HEK293 (cell line): ENCODE measurements around the gene HSD17B3.

Experiments used
- CTCF ChIA-PET: fragments of 350-600 bp; formaldehyde crosslinking; extraction: SDS; loops from one replicate; lab custom pipeline; 2021; ENCODE audit warnings: antibody characterized with exemption; lab: Yijun Ruan, JAX
- POLR2A ChIA-PET: fragments of 300-600 bp; formaldehyde crosslinking; extraction: SDS; loops from one replicate; lab custom pipeline; 2020; ENCODE audit warnings: antibody characterized with exemption, inconsistent platforms; lab: Yijun Ruan, JAX
- H3K27ac ChIP-seq: fragments of 200-500 bp; sonication (Bioruptor generic); 2 replicates; pipeline ENCODE4 v1.5.1; 2014; ENCODE audit warnings: low read depth, low read length, control low read depth, inconsistent platforms; ENCODE audit errors: extremely low read depth
- H3K36me3 ChIP-seq, 2 experiments: fragments of 200-500 bp in 1 of 2; sonication (Bioruptor generic) in 1 of 2; 1 replicate in 1 of 2; 2 replicates in 1 of 2; pipeline ENCODE4 v1.5.1; 2014 to 2017; ENCODE audit warnings: inconsistent platforms in 2 of 2, low read length in 2 of 2; ENCODE audit not compliant: control insufficient read depth in 2 of 2, insufficient read depth in 1 of 2
- H3K4me1 ChIP-seq: fragments of 200-500 bp; sonication (Bioruptor generic); 2 replicates; pipeline ENCODE4 v1.5.1; 2014; ENCODE audit warnings: mild to moderate bottlenecking, low read length, inconsistent platforms; ENCODE audit not compliant: control insufficient read depth, insufficient read depth
- H3K4me3 ChIP-seq: 2 replicates; pipeline ENCODE4 v1.5.1; 2011; ENCODE audit warnings: low read depth, mild to moderate bottlenecking, control low read depth, low read length, moderate library complexity
- H3K9me3 ChIP-seq: fragments of 200-500 bp; sonication (Bioruptor generic); 2 replicates; pipeline ENCODE4 v1.5.1; 2014; ENCODE audit warnings: low read depth, low read length, inconsistent platforms; ENCODE audit not compliant: control insufficient read depth, insufficient read depth
- KLF16 ChIP-seq: fragments of 450-650 bp; formaldehyde crosslinking; IDR thresholded peaks from 2 replicates; pipeline ENCODE4 v1.5.1; 2017; ENCODE audit warnings: missing biosample characterization, missing genetic modification characterization
- KLF17 ChIP-seq: fragments of 450-650 bp; formaldehyde crosslinking; IDR thresholded peaks from 2 replicates; pipeline ENCODE4 v1.5.1; 2016; ENCODE audit warnings: missing biosample characterization, missing genetic modification characterization
- PRDM1 ChIP-seq: fragments of 450-650 bp; formaldehyde crosslinking; IDR thresholded peaks from 2 replicates; pipeline ENCODE4; 2016; ENCODE audit warnings: missing biosample characterization, missing genetic modification characterization
- TCF7L2 ChIP-seq: IDR thresholded peaks from 2 replicates; pipeline ENCODE4 v1.6.1; 2011; ENCODE audit warnings: low read depth, mild to moderate bottlenecking, inconsistent platforms, low read length, moderate library complexity, borderline replicate concordance
- ZBTB6 ChIP-seq: fragments of 450-650 bp; formaldehyde crosslinking; IDR thresholded peaks from 2 replicates; pipeline ENCODE4 v1.5.1; 2017; ENCODE audit warnings: missing biosample characterization, missing genetic modification characterization
- ZBTB7A ChIP-seq: fragments of 450-650 bp; formaldehyde crosslinking; IDR thresholded peaks from 2 replicates; pipeline ENCODE4 v1.5.1; 2016; ENCODE audit warnings: low read depth, missing biosample characterization, missing genetic modification characterization
- ZNF132 ChIP-seq: fragments of 450-650 bp; formaldehyde crosslinking; IDR thresholded peaks from 2 replicates; pipeline ENCODE4 v1.5.1; 2017; ENCODE audit warnings: missing biosample characterization, missing genetic modification characterization, borderline replicate concordance
- ZNF18 ChIP-seq: fragments of 450-650 bp; formaldehyde crosslinking; IDR thresholded peaks from 2 replicates; pipeline ENCODE4 v1.5.1; 2016; ENCODE audit warnings: missing biosample characterization, missing genetic modification characterization
- ZNF23 ChIP-seq: fragments of 450-650 bp; formaldehyde crosslinking; IDR thresholded peaks from 2 replicates; pipeline ENCODE4 v1.5.1; 2016; ENCODE audit warnings: missing biosample characterization, missing genetic modification characterization, borderline replicate concordance
- ZNF324 ChIP-seq: fragments of 450-650 bp; formaldehyde crosslinking; IDR thresholded peaks from 2 replicates; pipeline ENCODE4 v1.5.1; 2016; ENCODE audit warnings: missing biosample characterization, missing genetic modification characterization
- ZNF610 ChIP-seq: fragments of 450-650 bp; formaldehyde crosslinking; IDR thresholded peaks from 2 replicates; pipeline ENCODE4 v1.5.1; 2016; ENCODE audit warnings: missing biosample characterization, missing genetic modification characterization, borderline replicate concordance
- ZNF658 ChIP-seq: fragments of 450-650 bp; formaldehyde crosslinking; IDR thresholded peaks from 2 replicates; pipeline ENCODE4; 2016; ENCODE audit warnings: missing biosample characterization, missing genetic modification characterization
- ZNF707 ChIP-seq: fragments of 450-650 bp; formaldehyde crosslinking; IDR thresholded peaks from 2 replicates; pipeline ENCODE4 v1.5.1; 2016; ENCODE audit warnings: missing biosample characterization, missing genetic modification characterization
- ZNF830 ChIP-seq: fragments of 450-650 bp; IDR thresholded peaks from 2 replicates; pipeline ENCODE4 v1.5.0; 2018; ENCODE audit warnings: missing biosample characterization, missing genetic modification characterization, low read depth, mild to moderate bottlenecking, moderate library complexity
- ZXDB ChIP-seq: fragments of 450-650 bp; formaldehyde crosslinking; IDR thresholded peaks from 2 replicates; pipeline ENCODE4 v1.5.1; 2016; ENCODE audit warnings: missing biosample characterization, missing genetic modification characterization
- TF ChIP-seq, protein P1 (sequence below): fragments of 450-650 bp; formaldehyde crosslinking; IDR thresholded peaks from 2 replicates; pipeline ENCODE4 v1.5.1; 2016; ENCODE audit warnings: missing biosample characterization, missing genetic modification characterization, borderline replicate concordance
- TF ChIP-seq, protein P2 (sequence below): fragments of 450-650 bp; formaldehyde crosslinking; IDR thresholded peaks from 2 replicates; pipeline ENCODE4 v1.5.1; 2016; ENCODE audit warnings: missing biosample characterization, missing genetic modification characterization
- TF ChIP-seq, protein P3 (sequence below): fragments of 450-650 bp; IDR thresholded peaks from 2 replicates; pipeline ENCODE4 v1.5.1; 2018; ENCODE audit warnings: missing biosample characterization, mild to moderate bottlenecking, missing genetic modification characterization
- TF ChIP-seq, protein P4 (sequence below): fragments of 450-650 bp; formaldehyde crosslinking; conservative IDR thresholded peaks from 2 replicates; pipeline ENCODE4 v1.5.1; 2016; ENCODE audit warnings: low read depth, missing biosample characterization, missing genetic modification characterization

The HSD17B3 gene

GRCh38 chr9:96348261-96348660 lies 46.3 kb upstream of the HSD17B3 start:
- no peak overlapping the region for H3K27ac ChIP-seq
- peaks cover 0 to 6% of the 10 kb centered on the region in 2 experiments; a peak in 1 of 3 replicates for H3K36me3 ChIP-seq
- no peaks in the 10 kb centered on the region for H3K9me3 ChIP-seq
- POLR2A ChIA-PET: no interaction called here
- TF ChIP-seq ZXDB (tag by site-specific recombination) (no peak), ZNF830 (tag by site-specific recombination) (no peak), ZNF707 (tag by site-specific recombination) (no peak), ZNF658 (tag by site-specific recombination) (no peak), ZNF132 (tag by site-specific recombination) (no peak), ZBTB7A (tag by site-specific recombination) (no peak), PRDM1 (tag by site-specific recombination) (no peak), KLF16 (tag by site-specific recombination) (no peak), ZNF610 (tag by site-specific recombination) (no peak), ZBTB6 (no peak), KLF17 (tag by site-specific recombination) (no peak), ZNF23 (tag by site-specific recombination) (no peak), ZNF18 (tag by site-specific recombination) (no peak), TCF7L2 (no peak), ZNF324 (tag by site-specific recombination) (no peak)
- TF ChIP-seq, protein P1, sequence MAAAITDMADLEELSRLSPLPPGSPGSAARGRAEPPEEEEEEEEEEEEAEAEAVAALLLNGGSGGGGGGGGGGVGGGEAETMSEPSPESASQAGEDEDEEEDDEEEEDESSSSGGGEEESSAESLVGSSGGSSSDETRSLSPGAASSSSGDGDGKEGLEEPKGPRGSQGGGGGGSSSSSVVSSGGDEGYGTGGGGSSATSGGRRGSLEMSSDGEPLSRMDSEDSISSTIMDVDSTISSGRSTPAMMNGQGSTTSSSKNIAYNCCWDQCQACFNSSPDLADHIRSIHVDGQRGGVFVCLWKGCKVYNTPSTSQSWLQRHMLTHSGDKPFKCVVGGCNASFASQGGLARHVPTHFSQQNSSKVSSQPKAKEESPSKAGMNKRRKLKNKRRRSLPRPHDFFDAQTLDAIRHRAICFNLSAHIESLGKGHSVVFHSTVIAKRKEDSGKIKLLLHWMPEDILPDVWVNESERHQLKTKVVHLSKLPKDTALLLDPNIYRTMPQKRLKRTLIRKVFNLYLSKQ (tag by site-specific recombination): no peak
- TF ChIP-seq, protein P2, sequence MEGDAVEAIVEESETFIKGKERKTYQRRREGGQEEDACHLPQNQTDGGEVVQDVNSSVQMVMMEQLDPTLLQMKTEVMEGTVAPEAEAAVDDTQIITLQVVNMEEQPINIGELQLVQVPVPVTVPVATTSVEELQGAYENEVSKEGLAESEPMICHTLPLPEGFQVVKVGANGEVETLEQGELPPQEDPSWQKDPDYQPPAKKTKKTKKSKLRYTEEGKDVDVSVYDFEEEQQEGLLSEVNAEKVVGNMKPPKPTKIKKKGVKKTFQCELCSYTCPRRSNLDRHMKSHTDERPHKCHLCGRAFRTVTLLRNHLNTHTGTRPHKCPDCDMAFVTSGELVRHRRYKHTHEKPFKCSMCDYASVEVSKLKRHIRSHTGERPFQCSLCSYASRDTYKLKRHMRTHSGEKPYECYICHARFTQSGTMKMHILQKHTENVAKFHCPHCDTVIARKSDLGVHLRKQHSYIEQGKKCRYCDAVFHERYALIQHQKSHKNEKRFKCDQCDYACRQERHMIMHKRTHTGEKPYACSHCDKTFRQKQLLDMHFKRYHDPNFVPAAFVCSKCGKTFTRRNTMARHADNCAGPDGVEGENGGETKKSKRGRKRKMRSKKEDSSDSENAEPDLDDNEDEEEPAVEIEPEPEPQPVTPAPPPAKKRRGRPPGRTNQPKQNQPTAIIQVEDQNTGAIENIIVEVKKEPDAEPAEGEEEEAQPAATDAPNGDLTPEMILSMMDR (tag by site-specific recombination): no peak
- TF ChIP-seq, protein P3, sequence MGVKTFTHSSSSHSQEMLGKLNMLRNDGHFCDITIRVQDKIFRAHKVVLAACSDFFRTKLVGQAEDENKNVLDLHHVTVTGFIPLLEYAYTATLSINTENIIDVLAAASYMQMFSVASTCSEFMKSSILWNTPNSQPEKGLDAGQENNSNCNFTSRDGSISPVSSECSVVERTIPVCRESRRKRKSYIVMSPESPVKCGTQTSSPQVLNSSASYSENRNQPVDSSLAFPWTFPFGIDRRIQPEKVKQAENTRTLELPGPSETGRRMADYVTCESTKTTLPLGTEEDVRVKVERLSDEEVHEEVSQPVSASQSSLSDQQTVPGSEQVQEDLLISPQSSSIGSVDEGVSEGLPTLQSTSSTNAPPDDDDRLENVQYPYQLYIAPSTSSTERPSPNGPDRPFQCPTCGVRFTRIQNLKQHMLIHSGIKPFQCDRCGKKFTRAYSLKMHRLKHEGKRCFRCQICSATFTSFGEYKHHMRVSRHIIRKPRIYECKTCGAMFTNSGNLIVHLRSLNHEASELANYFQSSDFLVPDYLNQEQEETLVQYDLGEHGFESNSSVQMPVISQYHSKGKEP (tag by site-specific recombination): no peak
- TF ChIP-seq, protein P4, sequence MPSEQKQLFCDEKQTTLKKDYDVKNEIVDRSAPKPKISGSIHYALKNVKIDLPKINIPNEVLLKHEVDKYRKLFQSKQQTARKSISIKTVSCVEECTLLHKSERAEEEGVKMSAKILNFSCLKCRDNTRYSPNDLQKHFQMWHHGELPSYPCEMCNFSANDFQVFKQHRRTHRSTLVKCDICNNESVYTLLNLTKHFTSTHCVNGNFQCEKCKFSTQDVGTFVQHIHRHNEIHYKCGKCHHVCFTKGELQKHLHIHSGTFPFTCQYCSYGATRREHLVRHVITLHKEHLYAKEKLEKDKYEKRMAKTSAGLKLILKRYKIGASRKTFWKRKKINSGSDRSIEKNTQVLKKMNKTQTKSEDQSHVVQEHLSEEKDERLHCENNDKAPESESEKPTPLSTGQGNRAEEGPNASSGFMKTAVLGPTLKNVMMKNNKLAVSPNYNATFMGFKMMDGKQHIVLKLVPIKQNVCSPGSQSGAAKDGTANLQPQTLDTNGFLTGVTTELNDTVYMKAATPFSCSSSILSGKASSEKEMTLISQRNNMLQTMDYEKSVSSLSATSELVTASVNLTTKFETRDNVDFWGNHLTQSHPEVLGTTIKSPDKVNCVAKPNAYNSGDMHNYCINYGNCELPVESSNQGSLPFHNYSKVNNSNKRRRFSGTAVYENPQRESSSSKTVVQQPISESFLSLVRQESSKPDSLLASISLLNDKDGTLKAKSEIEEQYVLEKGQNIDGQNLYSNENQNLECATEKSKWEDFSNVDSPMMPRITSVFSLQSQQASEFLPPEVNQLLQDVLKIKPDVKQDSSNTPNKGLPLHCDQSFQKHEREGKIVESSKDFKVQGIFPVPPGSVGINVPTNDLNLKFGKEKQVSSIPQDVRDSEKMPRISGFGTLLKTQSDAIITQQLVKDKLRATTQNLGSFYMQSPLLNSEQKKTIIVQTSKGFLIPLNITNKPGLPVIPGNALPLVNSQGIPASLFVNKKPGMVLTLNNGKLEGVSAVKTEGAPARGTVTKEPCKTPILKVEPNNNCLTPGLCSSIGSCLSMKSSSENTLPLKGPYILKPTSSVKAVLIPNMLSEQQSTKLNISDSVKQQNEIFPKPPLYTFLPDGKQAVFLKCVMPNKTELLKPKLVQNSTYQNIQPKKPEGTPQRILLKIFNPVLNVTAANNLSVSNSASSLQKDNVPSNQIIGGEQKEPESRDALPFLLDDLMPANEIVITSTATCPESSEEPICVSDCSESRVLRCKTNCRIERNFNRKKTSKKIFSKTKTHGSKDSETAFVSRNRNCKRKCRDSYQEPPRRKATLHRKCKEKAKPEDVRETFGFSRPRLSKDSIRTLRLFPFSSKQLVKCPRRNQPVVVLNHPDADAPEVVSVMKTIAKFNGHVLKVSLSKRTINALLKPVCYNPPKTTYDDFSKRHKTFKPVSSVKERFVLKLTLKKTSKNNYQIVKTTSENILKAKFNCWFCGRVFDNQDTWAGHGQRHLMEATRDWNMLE: no peak
- TF ChIP-seq, all 188 proteins: peak for 0
- Histone ChIP-seq H3K4me1 (peaks cover 2% of the 10 kb centered on the region; the same call in 1 of the 2 replicates), H3K4me3 (no peak overlapping the region)
- CTCF ChIA-PET: interaction anchor here (1.0 kb wide), 1 partner anchor 318 kb away, joined by 4 read pairs; no protein-coding TSS in a partner anchor
